Prostate gland (tissue), 2 donors: Measurements from ENCODE around the gene PDILT.

Experiments
- CTCF ChIP-seq, 4 experiments: fragments of 200-600 bp in 2 of 4; fragments of 450-650 bp in 2 of 4; sonication (generic) in 2 of 4; IDR thresholded peaks; 1 replicate in 3 of 4; 2 replicates in 1 of 4; pipeline ENCODE4 v1.5.1; 2016 to 2019; ENCODE audit warnings: antibody characterized with exemption in 4 of 4, mild to moderate bottlenecking in 2 of 4, moderate library complexity in 2 of 4
- POLR2A ChIP-seq: fragments of 450-650 bp; IDR thresholded peaks from one replicate; pipeline ENCODE4 v1.6.1; 2016; ENCODE audit warnings: antibody characterized with exemption, mild to moderate bottlenecking
- POLR2AphosphoS5 ChIP-seq: sonication (generic); formaldehyde crosslinking; IDR thresholded peaks from one replicate; pipeline ENCODE4 v1.6.1; 2017; ENCODE audit warnings: antibody characterized with exemption

DNA sequence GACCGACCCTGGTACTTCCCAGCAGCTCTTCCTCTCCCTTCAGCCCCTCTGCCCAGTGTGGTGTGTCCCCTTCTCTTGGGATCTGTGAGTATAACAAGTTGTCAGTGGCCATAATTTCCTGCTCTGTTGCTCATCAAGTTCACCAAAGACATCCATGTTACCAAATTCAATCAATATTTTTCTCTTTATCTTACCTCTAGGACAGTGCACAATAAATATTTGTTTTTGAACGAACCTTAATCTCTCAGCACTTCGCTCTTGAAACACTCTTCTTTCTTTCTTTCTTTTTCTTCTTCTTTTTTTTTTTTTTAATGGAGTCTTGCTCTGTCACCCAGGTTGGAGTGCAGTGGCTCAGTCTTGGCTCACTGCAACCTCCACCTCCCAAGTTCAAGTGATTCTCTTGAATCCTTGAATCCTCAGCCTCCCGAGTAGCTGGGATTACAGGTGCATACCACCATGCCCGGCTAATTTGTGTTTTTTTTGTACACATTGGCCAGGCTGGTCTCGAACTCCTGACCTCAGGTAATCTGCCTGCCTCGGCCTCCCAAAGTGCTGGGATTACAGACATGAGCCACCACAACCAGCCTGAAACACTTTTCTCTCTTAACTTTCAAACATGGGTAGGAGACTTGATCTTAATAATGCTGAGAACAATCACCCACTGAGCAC is 49.3 kb downstream of the PDILT start:
- TF ChIP-seq CTCF (IDR thresholded peaks at IDR 0.05) (no peak), POLR2A (no peak), POLR2AphosphoS5 (no peak)
